ENCODE data around the gene BMP8A. TPM values are rescaled to one million over a fixed set of nuclear protein-coding genes. Genes with fewer than 3 reads are reported as not detected.
"Not testable (repeated sequence)": the region's sequence is repeated elsewhere in the genome, so short reads cannot be mapped to it uniquely, and the experiment has no call there.

BMP8A gene
- total and polyA plus RNA-seq, 12 donors: 0.16 to 1.8 (median 0.66) TPM; not detected in 3

GRCh38 chr1:39473324-39473723 is 18.1 kb upstream of the BMP8A start:
- 94 to 98% methylated on average over 4 of the region's 4 CpGs for WGBS, 2 donors

GRCh38 chr1:39474810-39475209 is 16.6 kb upstream of the BMP8A start:
- H3K27ac ChIP-seq: peak overlapping the region in 9 of 10 donors; percentile 13 to 72 (median 48)
- intact Hi-C loops (cut with DNase I): loop anchor here in 2 of 10 donors (5.0 kb wide), 2 partner anchors 52 to 62 kb away; no protein-coding TSS in a partner anchor
- H3K36me3 ChIP-seq: peaks cover 0 to 97% (median 46%) of the 10 kb centered on the region in 9 donors

More at GRCh38 chr1:39473324-39473723, 18.1 kb upstream of the BMP8A start:
- Histone ChIP-seq H3K4me3 (no peak overlapping the region), H3K9me3 (no peaks in the 10 kb centered on the region), H3K4me1 (peaks cover 0 to 15% (median 3%) of the 10 kb centered on the region in 9 donors), H3K27ac (no peak overlapping the region), H3K36me3 (peaks cover 0 to 97% (median 46%) of the 10 kb centered on the region in 9 donors), H3K27me3 (no peaks in the 10 kb centered on the region)
- intact Hi-C loops (cut with DNase I): no loop called here
- no peak for ATAC-seq
- TF ChIP-seq CTCF (IDR thresholded peaks at IDR 0.05): no peak
- DNase-seq: no peak

GRCh38 chr1:39475551-39475950 is 15.9 kb upstream of the BMP8A start:
- H3K9me3 ChIP-seq, H3K27me3 ChIP-seq, H3K4me3 ChIP-seq: not testable (repeated sequence)
- H3K27ac ChIP-seq: peak overlapping the region in 8 of 10 donors; percentile 7 to 69 (median 31)
- intact Hi-C loops (cut with DNase I): loop anchor here in 2 of 10 donors (5.0 kb wide), 2 partner anchors 52 to 62 kb away; no protein-coding TSS in a partner anchor
- H3K36me3 ChIP-seq: peaks cover 0 to 97% (median 48%) of the 10 kb centered on the region in 9 donors
- WGBS, 2 donors: 26 to 28% methylated on average over 1 of the region's 1 CpG
- peaks cover 0 to 15% (median 3%) of the 10 kb centered on the region in 9 donors for H3K4me1 ChIP-seq
- ATAC-seq (peak; percentile 25 to 92 (median 86)), DNase-seq (peak in 1 of 2 donors; percentile 35)

More at GRCh38 chr1:39474810-39475209, 16.6 kb upstream of the BMP8A start:
- 48 to 56% methylated on average over 4 of the region's 4 CpGs for WGBS, 2 donors
- Histone ChIP-seq H3K4me3 (no peak overlapping the region), H3K4me1 (peaks cover 0 to 15% (median 3%) of the 10 kb centered on the region in 9 donors), H3K9me3 (no peaks in the 10 kb centered on the region), H3K27me3 (no peaks in the 10 kb centered on the region)
- TF ChIP-seq CTCF (IDR thresholded peaks at IDR 0.05): no peak
- DNase-seq (peak in 1 of 2 donors; percentile 45), ATAC-seq (peak; percentile 34 to 94 (median 80))

GRCh38 chr1:39478126-39478915 is 13.1 kb upstream of the BMP8A start:
- no peaks in the 10 kb centered on the region for H3K27me3 ChIP-seq
- H3K4me3 ChIP-seq: no peak overlapping the region
- no peaks in the 10 kb centered on the region for H3K9me3 ChIP-seq
- WGBS, 2 donors: 75 to 83% methylated on average over 5 of the region's 5 CpGs
- DNase-seq: no peak
- peaks cover 0 to 97% (median 51%) of the 10 kb centered on the region in 9 donors for H3K36me3 ChIP-seq
- intact Hi-C loops (cut with DNase I): loop anchor here in 2 of 10 donors (5.0 kb wide), 2 partner anchors 49 to 59 kb away; no protein-coding TSS in a partner anchor
- no peak for TF ChIP-seq CTCF (IDR thresholded peaks at IDR 0.05)
- no peak overlapping the region for H3K27ac ChIP-seq
- H3K4me1 ChIP-seq: peaks cover 0 to 20% (median 3%) of the 10 kb centered on the region in 9 donors
- ATAC-seq: no peak

Data from heart right ventricle (tissue), 16 donors.